VCaP (cell line): ENCODE results near the gene CTDSPL.

Experiments
- H3K27ac ChIP-seq: fragments of 450-650 bp; 2 replicates; pipeline ENCODE4 v1.5.1; 2017
- CTCF ChIP-seq: fragments of 450-650 bp; conservative IDR thresholded peaks from 2 replicates; pipeline ENCODE4 v1.5.1; 2017; ENCODE audit warnings: mild to moderate bottlenecking, moderate library complexity

CTDSPL gene

GRCh38 chr3:37937156-37937555, 75.5 kb downstream of the CTDSPL start:
- H3K27ac ChIP-seq: peak overlapping the region; percentile 94
- TF ChIP-seq CTCF: no peak

- peak overlapping the region; percentile 94; the same call in 1 of the 2 replicates for H3K27ac ChIP-seq
- no peak for TF ChIP-seq CTCF
These were observed 76.3 kb downstream of the CTDSPL start for GRCh38 chr3:37938011-37938410.

- no peak overlapping the region; the same call in 1 of the 2 replicates for H3K27ac ChIP-seq
- no peak for TF ChIP-seq CTCF
These were observed 78.7 kb downstream of the CTDSPL start for GRCh38 chr3:37940242-37940908.

GRCh38 chr3:37941608-37942508, 80.2 kb downstream of the CTDSPL start:
- H3K27ac ChIP-seq: peak overlapping the region; percentile 90; the same call in 1 of the 2 replicates
- TF ChIP-seq CTCF: no peak

GRCh38 chr3:37942646-37943045, 81.0 kb downstream of the CTDSPL start:
- no peak for TF ChIP-seq CTCF
- peak overlapping the region; percentile 90 for H3K27ac ChIP-seq

- peak overlapping the region; percentile 90 for H3K27ac ChIP-seq
- TF ChIP-seq CTCF: no peak
These were observed 81.4 kb downstream of the CTDSPL start for GRCh38 chr3:37943126-37943525.

GRCh38 chr3:37943631-37944314, 82.1 kb downstream of the CTDSPL start:
- TF ChIP-seq CTCF: no peak
- peak overlapping the region; percentile 90 for H3K27ac ChIP-seq
